ENCODE data around the gene WFIKKN1.

WFIKKN1 gene

GRCh38 chr16:637081-638018, 6.6 kb downstream of the WFIKKN1 start:
- DNase-seq (ENCODE audit: low spot score): no peak

DNA sequence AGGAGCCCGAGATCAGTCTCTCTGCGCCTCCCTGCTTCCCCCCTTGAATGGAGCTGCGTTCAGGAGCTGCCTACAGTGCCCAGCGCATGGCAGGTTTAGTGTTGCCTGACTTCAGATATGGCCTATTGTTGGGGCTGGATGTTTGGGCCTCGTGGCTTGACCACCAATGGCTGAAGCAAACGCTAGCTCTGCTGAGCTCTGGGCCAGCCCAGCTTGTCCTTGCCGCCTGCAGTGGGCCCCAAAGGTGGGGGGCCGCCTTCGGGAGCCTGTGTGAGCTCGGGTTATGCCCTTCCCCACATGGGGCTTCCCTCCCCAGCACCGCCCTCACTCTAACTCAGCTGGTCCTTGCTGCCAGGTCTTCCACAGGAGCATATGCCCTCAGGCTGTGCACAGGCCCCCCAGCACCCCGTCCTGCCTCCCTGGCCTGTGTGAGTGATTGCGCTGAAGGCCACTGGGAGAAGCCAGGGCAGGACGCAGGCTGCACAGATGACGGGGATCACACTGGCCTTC, 7.3 kb downstream of the WFIKKN1 start:
- DNase-seq (ENCODE audit: low spot score): no peak

GRCh38 chr16:638836-639235, 8.1 kb downstream of the WFIKKN1 start:
- DNase-seq (ENCODE audit: low spot score): no peak

DNA sequence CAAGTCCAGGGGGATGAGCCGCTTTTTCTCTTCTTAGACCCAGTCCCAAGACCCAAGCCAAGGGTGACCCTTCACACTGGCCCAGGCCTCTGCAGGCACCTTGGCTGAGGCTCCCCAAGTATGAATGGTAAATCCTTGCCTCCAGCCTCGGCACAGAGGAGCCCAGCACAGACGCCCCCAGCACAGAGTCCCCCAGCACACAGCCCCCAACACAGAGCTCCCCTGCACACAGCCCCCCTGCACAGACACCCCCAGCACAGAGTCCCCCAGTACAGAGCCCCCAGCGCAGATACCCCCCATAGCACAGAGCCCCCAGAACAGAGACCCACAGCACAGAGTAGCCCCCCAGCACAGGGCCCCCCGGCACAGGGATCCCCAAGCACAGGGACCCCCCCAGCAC, 9.8 kb downstream of the WFIKKN1 start:
- DNase-seq (ENCODE audit: low spot score): no peak

DNA sequence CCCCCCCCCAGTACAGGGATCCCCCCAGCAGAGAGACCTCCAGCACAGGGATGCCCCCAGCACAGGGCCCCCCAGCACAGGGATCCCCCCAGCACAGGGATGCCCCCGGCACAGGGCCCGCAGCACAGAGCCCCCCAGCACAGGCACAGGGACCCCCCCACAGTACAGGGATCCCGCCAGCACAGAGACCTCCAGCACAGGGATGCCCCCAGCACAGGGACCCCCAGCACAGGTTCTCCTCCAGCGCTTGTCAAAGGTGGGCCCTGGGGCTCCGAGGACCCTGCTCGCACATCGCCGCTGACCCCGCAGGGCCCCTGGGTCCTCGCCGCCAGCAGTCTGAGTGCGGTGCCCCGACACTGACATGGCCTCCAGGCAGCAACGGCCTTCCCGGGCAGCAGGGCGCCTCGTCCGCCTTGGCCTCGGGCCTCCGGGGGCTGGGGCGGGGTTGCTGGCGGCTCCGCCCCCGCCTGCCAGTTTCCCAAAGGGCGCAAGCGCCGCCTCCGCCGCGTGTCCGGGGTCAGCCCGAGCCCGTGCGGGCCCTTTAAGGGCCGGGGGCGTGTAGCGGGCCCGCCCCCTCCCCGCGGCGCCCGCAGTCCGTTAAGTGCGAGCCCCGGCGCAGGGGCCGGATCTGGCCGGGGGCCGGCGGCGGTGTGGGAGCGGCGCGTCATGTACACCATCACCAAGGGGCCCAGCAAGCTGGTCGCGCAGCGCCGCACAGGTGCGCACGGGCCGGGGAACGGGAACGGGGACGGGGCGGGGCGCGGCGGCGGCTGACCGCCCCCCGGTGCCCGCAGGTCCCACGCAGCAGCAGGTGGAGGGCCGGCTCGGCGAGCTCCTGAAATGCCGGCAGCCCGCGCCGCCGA, 10.8 kb downstream of the WFIKKN1 start, which contains the start of gene MCRIP2:
Gene MCRIP2 (plus strand): TSS at position 503 of the 863 bp plus-strand sequence. CDS start 164 bp downstream, at position 667.
- DNase-seq (ENCODE audit: low spot score): peak; percentile 37

DNA sequence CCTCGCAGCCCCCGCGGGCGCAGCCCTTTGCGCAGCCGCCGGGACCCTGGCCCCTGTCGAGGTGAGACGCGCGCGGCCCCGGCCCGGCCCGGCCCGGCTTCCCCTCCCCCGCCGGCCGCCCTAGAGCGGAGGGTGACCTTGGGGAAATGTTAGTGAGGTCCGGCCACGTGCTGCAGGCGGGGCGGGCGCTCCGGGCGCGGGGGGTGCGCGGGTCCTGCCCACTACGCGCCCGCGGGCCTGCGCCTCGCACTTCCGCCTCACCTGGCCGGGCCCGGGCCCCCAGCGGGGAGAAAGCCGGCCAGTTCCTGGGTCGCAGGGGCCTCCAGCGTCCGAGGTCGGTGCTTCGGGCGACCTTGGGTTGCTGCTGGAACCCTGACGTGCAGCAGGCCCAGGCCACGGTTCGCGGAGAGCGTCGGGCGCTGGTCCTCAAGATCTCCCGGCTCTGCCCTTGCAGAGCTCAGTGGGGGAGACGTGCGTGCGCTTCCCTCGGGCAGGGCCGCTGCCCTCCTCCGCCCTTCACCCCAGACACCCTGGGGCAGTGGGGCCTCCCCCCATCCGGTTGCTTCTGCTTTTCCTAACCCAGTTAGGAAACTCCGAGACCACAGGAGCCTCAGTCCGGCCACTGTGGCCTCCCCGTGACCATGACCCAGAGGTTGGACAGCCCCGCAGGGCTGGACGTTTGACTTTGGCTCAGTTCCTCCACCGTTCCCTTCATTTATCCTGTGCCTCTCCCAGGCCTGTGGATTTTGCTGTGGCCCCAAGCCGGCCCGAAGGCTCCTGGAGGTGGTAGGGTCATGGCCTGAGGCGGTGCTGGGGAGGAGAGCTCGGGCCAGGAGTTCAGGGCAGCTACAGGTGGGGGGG, 11.6 kb downstream of the WFIKKN1 start:
- no peak for DNase-seq (ENCODE audit: low spot score)

GRCh38 chr16:643050-643368, 12.2 kb downstream of the WFIKKN1 start:
- no peak for DNase-seq (ENCODE audit: low spot score)

DNA sequence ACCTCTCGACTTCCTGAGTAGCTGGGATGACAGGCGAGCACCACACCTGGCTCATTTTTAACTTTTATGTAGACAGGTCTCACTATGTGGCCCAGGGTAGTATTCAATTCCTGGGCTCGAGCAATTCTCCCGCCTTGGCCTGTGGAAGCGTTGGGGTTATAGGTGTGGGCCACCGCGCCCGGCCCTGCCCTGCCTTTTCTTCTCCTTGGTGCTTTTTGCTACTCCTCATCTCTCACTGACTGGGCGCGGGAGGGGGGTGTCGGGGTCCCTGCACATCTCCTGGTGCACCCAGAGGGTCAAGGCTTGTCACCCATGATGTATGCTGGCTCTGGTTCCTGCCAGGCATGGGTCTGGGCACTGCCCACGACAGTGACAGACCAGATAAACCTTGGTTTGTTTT, 13.8 kb downstream of the WFIKKN1 start:
- no peak for DNase-seq (ENCODE audit: low spot score)

GRCh38 chr16:645852-646678, 15.3 kb downstream of the WFIKKN1 start:
- no peak for DNase-seq (ENCODE audit: low spot score)

DNA sequence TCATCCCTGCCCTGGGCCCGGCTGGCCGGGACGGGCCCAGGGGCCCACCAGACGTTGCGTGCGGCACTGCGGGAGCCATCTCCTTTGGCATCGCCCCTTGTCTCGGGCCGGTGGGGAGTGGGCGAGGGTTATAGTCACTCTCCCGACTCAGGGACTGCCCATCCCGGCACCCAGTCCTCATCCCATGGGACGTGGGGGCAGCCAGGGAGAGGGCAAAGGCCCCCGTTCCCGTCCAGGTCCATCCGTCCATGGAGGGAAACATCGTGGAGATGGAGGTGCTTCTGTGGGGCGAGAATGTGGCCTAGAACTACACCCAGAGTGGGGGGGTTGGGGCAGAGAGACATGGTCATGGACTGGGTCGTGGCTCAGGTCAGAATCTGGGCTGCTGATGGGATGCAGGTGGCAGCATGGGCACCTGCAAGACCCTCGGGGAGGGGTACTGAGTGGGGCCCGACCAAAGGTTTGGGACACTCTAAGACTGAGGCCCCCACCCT, 15.9 kb downstream of the WFIKKN1 start:
- no peak for DNase-seq (ENCODE audit: low spot score)

- DNase-seq (ENCODE audit: low spot score): no peak
Measured at GRCh38 chr16:647173-647902, 16.6 kb downstream of the WFIKKN1 start.

- DNase-seq (ENCODE audit: low spot score): no peak
Measured at GRCh38 chr16:648071-648780, 17.4 kb downstream of the WFIKKN1 start.

DNA sequence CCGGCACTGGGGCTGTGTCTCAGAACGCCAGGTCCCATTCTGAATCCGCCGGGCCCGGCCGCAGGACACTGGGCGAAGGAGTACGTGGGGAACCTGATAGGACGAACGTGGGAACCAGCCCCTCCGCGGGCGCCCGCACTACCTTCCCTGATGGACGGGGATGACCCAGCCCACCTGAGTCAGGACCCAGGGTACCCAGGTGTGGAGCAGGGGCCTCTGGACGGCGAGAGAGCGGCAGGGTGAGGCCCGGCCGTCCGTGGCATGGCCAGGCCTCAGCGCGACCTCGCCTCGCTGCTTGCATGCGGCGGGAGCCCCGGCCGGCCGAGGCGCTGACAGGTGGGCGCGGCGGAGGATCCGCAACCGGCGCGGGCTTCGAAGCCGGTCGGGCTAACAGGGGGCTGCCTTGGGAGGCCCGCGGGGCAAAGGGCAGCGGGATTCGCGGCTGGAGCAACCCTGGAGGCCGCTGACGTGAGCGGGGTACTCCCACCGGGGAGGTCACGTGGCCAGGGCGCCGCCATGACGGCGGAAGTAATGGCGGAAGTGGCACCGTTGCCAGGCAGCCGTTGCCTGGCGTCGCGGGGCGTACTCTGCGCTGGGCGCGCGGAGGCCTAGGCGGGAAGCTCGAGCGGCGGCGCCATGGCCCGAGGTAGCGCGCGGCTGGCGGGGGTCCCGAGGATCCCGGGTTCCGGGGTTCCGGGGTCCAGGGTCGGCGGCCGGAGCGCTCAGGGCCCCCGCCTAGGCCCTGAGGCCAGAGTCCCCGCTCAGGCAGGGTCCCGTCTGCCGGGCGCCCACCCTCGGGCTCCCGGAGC, 18.2 kb downstream of the WFIKKN1 start, which contains the start of gene WDR90:
Gene WDR90 (plus strand): TSS at position 585 of the 809 bp plus-strand sequence. CDS start 52 bp downstream, at position 637.
- DNase-seq (ENCODE audit: low spot score): peak; percentile 91

GRCh38 chr16:649631-650030, 18.8 kb downstream of the WFIKKN1 start:
- DNase-seq (ENCODE audit: low spot score): no peak

GRCh38 chr16:651844-652243, 21.1 kb downstream of the WFIKKN1 start:
- no peak for DNase-seq (ENCODE audit: low spot score)

- DNase-seq (ENCODE audit: low spot score): no peak
Measured at GRCh38 chr16:652454-653305, 21.9 kb downstream of the WFIKKN1 start.

DNA sequence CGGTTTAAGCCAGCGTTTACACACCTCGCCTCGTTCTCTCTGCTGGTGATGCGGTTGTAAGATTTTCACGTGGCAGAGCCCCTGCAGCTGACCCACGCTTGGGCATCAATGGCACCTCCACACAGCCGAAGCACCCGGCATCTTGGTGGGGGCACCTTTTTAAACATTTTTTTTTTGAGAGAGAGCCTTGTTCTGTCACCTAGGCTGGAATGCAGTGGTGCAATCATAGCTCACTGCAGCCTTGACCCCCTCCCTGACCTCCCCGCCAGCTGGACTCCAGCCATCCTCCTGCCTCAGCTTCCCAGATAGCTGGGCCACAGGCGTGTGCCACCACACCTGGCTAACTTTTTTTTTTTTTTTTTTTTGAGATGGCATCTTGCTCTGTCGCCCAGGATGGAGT, 23.2 kb downstream of the WFIKKN1 start:
- DNase-seq (ENCODE audit: low spot score): no peak
